ENCODE results near the gene NACA2. TPM values are rescaled to one million over a fixed set of nuclear protein-coding genes. Genes with fewer than 3 reads are reported as not detected.

The NACA2 gene
- total and polyA plus RNA-seq, 2 of the 8 experiments (the other 6 are each of a cell fraction or from before 2014, with no cell fraction given), result not detected

DNA sequence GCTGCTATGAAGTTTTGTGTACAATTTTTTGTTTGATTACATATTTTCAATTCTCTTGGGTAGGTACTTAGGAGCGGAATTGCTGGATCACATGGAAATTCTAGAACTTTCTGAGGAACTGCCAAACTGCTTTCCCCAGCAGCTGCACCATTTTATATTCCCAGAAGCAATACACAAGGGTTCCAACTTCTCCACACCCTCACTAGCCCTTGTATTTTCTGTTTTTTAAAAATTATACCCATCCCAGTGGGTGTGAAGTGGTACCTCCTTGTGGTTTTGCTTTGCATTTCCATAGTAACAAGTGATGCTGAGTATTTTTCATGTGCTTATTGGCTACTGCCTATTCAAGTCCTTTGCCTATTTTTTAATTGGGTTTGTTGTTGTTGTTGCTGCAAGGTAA is 20.9 kb downstream of the NACA2 start:
- no peaks in the 10 kb centered on the region for H3K79me1 ChIP-seq (ENCODE audit: low read depth, low read length)
- no peaks in the 10 kb centered on the region for H3K27me3 ChIP-seq (replicated peaks in 1 of 4; ENCODE audit: control insufficient read depth in 3 of 4, extremely low read depth in 1 of 4, insufficient read depth in 3 of 4, low read length in 3 of 4)
- no peak overlapping the region for H2AK5ac ChIP-seq (ENCODE audit: low read depth, low read length)
- no peak overlapping the region for H4K8ac ChIP-seq (ENCODE audit: extremely low read depth, insufficient read depth, low read length)
- no peak overlapping the region for H3K23ac ChIP-seq (ENCODE audit: insufficient read length)
- DNase-seq (ENCODE audit: low read depth in 1 of 2, low spot score in 2 of 2), result no peak
- H3K18ac ChIP-seq (ENCODE audit: extremely low read depth, low read length), result no peak overlapping the region
- H3K9me3 ChIP-seq (ENCODE audit: insufficient read depth in 2 of 2, low read depth in 1 of 2, low read length in 1 of 2), result peaks cover 10 to 11% of the 10 kb centered on the region in 2 experiments; a peak in 2 of 4 replicates
- FAIRE-seq, result no peak
- H3K4me3 ChIP-seq (ENCODE audit: extremely low read depth in 1 of 4, insufficient read depth in 2 of 4, low read depth in 3 of 4, low read length in 4 of 4), result no peak overlapping the region
- no peaks in the 10 kb centered on the region for H3K23me2 ChIP-seq (ENCODE audit: low read depth, low read length)
- no peak overlapping the region for H4K5ac ChIP-seq (ENCODE audit: insufficient read length, low read depth, low read length)
- no peaks in the 10 kb centered on the region for H3K36me3 ChIP-seq (ENCODE audit: control insufficient read depth in 2 of 4, insufficient read depth in 4 of 4, low read length in 3 of 4)
- no peak overlapping the region for H3K4me2 ChIP-seq (ENCODE audit: insufficient read depth in 1 of 2, low read depth in 2 of 2, low read length in 2 of 2)
- no peak overlapping the region for H3K27ac ChIP-seq (ENCODE audit: low read depth, low read length)
- no peak overlapping the region for H3K9ac ChIP-seq (replicated peaks in 1 of 4; ENCODE audit: extremely low read depth in 1 of 4, low read depth in 3 of 4, low read length in 3 of 4)
- H3K56ac ChIP-seq (replicated peaks; ENCODE audit: insufficient read length, low read depth, low read length), result no peak overlapping the region
- no peak overlapping the region for H3K4ac ChIP-seq (replicated peaks; ENCODE audit: insufficient read length, low read depth, low read length)
- no peaks in the 10 kb centered on the region for H3K79me2 ChIP-seq (ENCODE audit: control insufficient read depth in 1 of 2, insufficient read depth in 2 of 2, low read length in 2 of 2)
- no peak overlapping the region for H2BK12ac ChIP-seq (ENCODE audit: low read depth, low read length)
- no peak overlapping the region for H2BK5ac ChIP-seq (ENCODE audit: low read depth, low read length)
- no peak overlapping the region for H2AFZ ChIP-seq (ENCODE audit: low read length)
- ChIA-PET CTCF (ENCODE audit: partially characterized antibody) (no interaction called here), POLR2A (ENCODE audit: partially characterized antibody) (no interaction called here)
- no peak overlapping the region for H4K91ac ChIP-seq (replicated peaks; ENCODE audit: insufficient read length, low read length)
- H2BK20ac ChIP-seq (ENCODE audit: low read length), result no peak overlapping the region
- no peak overlapping the region for H3K14ac ChIP-seq (ENCODE audit: insufficient read length)
- H2BK120ac ChIP-seq (replicated peaks; ENCODE audit: low read depth, low read length), result no peak overlapping the region
- no peak overlapping the region for H2BK15ac ChIP-seq (ENCODE audit: low read length)
- WGBS, 2 experiments (ENCODE audit: extremely low coverage in 1 of 2, insufficient coverage in 1 of 2, insufficient read length in 1 of 2, insufficient replicate concordance in 2 of 2, low coverage in 1 of 2, low lambda C conversion rate in 2 of 2, missing lambda C conversion rate in 1 of 2), result 95% methylated on average over 1 of the region's 1 CpG; no CpG with 5 or more reads in 1 of the 2 experiments
- H3K4me1 ChIP-seq (replicated peaks in 1 of 4; ENCODE audit: control insufficient read depth in 3 of 4, insufficient read depth in 4 of 4, low read length in 3 of 4), result no peaks in the 10 kb centered on the region
- no peaks in the 10 kb centered on the region for H4K20me1 ChIP-seq (replicated peaks in 1 of 2; ENCODE audit: control insufficient read depth in 1 of 2, insufficient read depth in 2 of 2, low read length in 2 of 2)
- TF ChIP-seq RBBP5 (IDR thresholded peaks at IDR 0.05; ENCODE audit: borderline replicate concordance, low read depth, low read length) (no peak), EGR1 (IDR thresholded peaks at IDR 0.05; ENCODE audit: borderline replicate concordance, low read depth, low read length) (no peak), CBX5 (IDR thresholded peaks at IDR 0.05; ENCODE audit: low read depth, low read length) (no peak), RFX5 (IDR thresholded peaks at IDR 0.05; ENCODE audit: borderline replicate concordance, low read depth, low read length) (peak; percentile 88), MAFK (IDR thresholded peaks at IDR 0.05; ENCODE audit: low read depth, low read length) (no peak), CEBPB (IDR thresholded peaks at IDR 0.05; ENCODE audit: low read depth, low read length) (no peak)
